Stimulated activated naive CD4-positive, alpha-beta T cell (primary cell): ENCODE data around the gene TERT.
A peak's percentile ranks its signal among the peaks of the same experiment; 100 is the strongest.

Source experiments
- DNase-seq, 6 experiments: peaks; one replicate each; lab custom pipeline; 2025; lab: John Stamatoyannopoulos, UW

TERT gene

GRCh38 chr5:1318659-1319251, 23.9 kb upstream of the TERT start:
- DNase-seq: no peak

GRCh38 chr5:1317921-1318565, 23.2 kb upstream of the TERT start:
- no peak for DNase-seq

GRCh38 chr5:1316588-1317340, 21.9 kb upstream of the TERT start:
- DNase-seq: peak in 1 of 6 experiments; percentile 32

GRCh38 chr5:1315709-1316587, 21.1 kb upstream of the TERT start:
- DNase-seq: peak; percentile 46 to 86 (median 74)

GRCh38 chr5:1315018-1315708, 20.3 kb upstream of the TERT start:
- no peak for DNase-seq

GRCh38 chr5:1314564-1314982, 19.7 kb upstream of the TERT start:
- no peak for DNase-seq

GRCh38 chr5:1312993-1313833, 18.3 kb upstream of the TERT start:
- DNase-seq: peak in 4 of 6 experiments; percentile 11 to 65 (median 44)

- peak in 3 of 6 experiments; percentile 22 to 33 (median 32) for DNase-seq
Measured at GRCh38 chr5:1312206-1312605, 17.3 kb upstream of the TERT start.

GRCh38 chr5:1311439-1312055, 16.7 kb upstream of the TERT start:
- DNase-seq: no peak

GRCh38 chr5:1310118-1310517, 15.2 kb upstream of the TERT start:
- DNase-seq: no peak

- no peak for DNase-seq
Measured at GRCh38 chr5:1304033-1304432, 9.2 kb upstream of the TERT start.

GRCh38 chr5:1302258-1302657, 7.4 kb upstream of the TERT start:
- DNase-seq: no peak

- no peak for DNase-seq
Measured at GRCh38 chr5:1300581-1301083, 5.8 kb upstream of the TERT start.

- no peak for DNase-seq
Measured at GRCh38 chr5:1299961-1300360, 5.1 kb upstream of the TERT start.

- DNase-seq: no peak
Measured at GRCh38 chr5:1299511-1299850, 4.6 kb upstream of the TERT start.

GRCh38 chr5:1298723-1299510, 4.0 kb upstream of the TERT start:
- DNase-seq: no peak

GRCh38 chr5:1298067-1298551, 3.2 kb upstream of the TERT start:
- no peak for DNase-seq

- DNase-seq: no peak
Measured at GRCh38 chr5:1297243-1297642, 2.4 kb upstream of the TERT start.

- DNase-seq: no peak
Measured at GRCh38 chr5:1295650-1296037, 776 bp upstream of the TERT start.
